ENCODE results near the gene AUTS2.

DNA sequence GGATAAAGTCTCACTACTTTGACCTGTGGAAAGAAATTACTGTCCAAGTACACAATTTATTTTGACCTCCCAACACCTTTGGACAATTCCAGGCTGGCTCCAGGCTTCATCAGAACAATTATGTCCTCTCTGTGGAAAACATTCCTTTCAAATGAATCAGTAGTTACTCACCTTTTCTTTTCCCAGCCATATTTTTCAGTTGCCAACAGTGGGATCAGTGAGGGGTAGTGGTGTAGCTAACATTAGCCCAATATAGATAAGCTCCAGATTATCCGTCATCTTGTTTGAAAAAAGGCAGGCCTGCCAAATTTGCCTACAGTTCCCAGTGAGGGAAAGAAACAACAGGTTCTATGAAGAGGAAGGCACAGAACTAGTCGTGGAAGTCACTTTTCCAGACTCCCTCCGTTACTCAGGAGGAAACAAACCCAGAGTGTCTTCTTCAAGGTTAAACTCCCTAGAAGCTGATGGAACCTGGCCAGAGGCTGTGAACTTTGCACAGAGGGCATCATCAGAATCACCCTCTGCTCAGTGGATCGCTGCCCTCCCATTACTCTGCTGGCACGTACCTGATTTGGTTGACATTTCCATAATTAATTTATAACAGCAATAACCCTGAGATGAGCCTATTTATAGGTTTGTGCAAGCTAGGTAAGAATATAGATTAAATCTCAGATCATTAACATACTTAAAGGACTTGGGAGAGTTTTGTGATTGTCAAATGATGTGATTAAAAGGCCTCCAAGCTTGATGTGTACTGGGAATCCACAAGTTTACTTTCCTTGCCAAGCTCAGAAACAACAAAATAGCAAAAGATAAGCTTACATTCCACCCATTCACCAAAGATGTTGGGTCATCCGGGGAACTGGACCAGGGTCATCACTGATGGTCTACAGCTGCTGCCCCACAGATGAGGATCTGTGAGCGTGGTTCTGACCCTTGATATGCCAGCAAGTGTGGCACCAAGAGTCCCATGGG, 879.0 kb downstream of the AUTS2 start:
- TF ChIP-seq SIN3A (IDR thresholded peaks at IDR 0.05; ENCODE audit: borderline replicate concordance, insufficient read depth, low read depth, low read length) = no peak
- TF ChIP-seq, protein P1, sequence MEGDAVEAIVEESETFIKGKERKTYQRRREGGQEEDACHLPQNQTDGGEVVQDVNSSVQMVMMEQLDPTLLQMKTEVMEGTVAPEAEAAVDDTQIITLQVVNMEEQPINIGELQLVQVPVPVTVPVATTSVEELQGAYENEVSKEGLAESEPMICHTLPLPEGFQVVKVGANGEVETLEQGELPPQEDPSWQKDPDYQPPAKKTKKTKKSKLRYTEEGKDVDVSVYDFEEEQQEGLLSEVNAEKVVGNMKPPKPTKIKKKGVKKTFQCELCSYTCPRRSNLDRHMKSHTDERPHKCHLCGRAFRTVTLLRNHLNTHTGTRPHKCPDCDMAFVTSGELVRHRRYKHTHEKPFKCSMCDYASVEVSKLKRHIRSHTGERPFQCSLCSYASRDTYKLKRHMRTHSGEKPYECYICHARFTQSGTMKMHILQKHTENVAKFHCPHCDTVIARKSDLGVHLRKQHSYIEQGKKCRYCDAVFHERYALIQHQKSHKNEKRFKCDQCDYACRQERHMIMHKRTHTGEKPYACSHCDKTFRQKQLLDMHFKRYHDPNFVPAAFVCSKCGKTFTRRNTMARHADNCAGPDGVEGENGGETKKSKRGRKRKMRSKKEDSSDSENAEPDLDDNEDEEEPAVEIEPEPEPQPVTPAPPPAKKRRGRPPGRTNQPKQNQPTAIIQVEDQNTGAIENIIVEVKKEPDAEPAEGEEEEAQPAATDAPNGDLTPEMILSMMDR (IDR thresholded peaks at IDR 0.05) = no peak
- TF ChIP-seq, protein P2, sequence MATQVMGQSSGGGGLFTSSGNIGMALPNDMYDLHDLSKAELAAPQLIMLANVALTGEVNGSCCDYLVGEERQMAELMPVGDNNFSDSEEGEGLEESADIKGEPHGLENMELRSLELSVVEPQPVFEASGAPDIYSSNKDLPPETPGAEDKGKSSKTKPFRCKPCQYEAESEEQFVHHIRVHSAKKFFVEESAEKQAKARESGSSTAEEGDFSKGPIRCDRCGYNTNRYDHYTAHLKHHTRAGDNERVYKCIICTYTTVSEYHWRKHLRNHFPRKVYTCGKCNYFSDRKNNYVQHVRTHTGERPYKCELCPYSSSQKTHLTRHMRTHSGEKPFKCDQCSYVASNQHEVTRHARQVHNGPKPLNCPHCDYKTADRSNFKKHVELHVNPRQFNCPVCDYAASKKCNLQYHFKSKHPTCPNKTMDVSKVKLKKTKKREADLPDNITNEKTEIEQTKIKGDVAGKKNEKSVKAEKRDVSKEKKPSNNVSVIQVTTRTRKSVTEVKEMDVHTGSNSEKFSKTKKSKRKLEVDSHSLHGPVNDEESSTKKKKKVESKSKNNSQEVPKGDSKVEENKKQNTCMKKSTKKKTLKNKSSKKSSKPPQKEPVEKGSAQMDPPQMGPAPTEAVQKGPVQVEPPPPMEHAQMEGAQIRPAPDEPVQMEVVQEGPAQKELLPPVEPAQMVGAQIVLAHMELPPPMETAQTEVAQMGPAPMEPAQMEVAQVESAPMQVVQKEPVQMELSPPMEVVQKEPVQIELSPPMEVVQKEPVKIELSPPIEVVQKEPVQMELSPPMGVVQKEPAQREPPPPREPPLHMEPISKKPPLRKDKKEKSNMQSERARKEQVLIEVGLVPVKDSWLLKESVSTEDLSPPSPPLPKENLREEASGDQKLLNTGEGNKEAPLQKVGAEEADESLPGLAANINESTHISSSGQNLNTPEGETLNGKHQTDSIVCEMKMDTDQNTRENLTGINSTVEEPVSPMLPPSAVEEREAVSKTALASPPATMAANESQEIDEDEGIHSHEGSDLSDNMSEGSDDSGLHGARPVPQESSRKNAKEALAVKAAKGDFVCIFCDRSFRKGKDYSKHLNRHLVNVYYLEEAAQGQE (IDR thresholded peaks at IDR 0.05; ENCODE audit: insufficient read depth in 1 of 2, low read depth in 2 of 2, low read length in 1 of 2) = no peak
- no peak for TF ChIP-seq POLR2AphosphoS5 (IDR thresholded peaks at IDR 0.05; ENCODE audit: low read depth, low read length)
- no peak for TF ChIP-seq TCF7L2 (IDR thresholded peaks at IDR 0.05; ENCODE audit: low read depth, low read length)

All from Panc1 (cell line).